Stimulated activated CD8-positive, alpha-beta memory T cell treated with anti-CD3 and anti-CD28 coated beads, Interleukin-15, amount 100 ng/mL, for 1 hour (primary cell): Measurements from ENCODE around the gene NRN1.
"Not testable (repeated sequence)": the region's sequence is repeated elsewhere in the genome, so short reads cannot be mapped to it uniquely, and the experiment has no call there.

Experiments used
- DNase-seq: peaks from one replicate; pipeline ENCODE4 v3.0.0-alpha.2; 2020; ENCODE audit warnings: low read depth

Gene NRN1

GRCh38 chr6:6006428-6007365, at the start of gene NRN1:
TSS of gene NRN1 (minus strand) at chr6:6006925. CDS start at chr6:6006749, 176 bp downstream.
- no peak for DNase-seq

GRCh38 chr6:6052216-6052615, 45.5 kb upstream of the NRN1 start:
- DNase-seq, result no peak

GRCh38 chr6:6046716-6047115, 40.0 kb upstream of the NRN1 start:
- DNase-seq, result no peak

- DNase-seq, result no peak
Measured at GRCh38 chr6:6039946-6040509, 33.3 kb upstream of the NRN1 start.

- no peak for DNase-seq
Measured at GRCh38 chr6:6037179-6037578, 30.5 kb upstream of the NRN1 start.

GRCh38 chr6:6033858-6034257, 27.1 kb upstream of the NRN1 start:
- no peak for DNase-seq

- no peak for DNase-seq
Measured at GRCh38 chr6:6026513-6027205, 19.9 kb upstream of the NRN1 start.

- DNase-seq, result no peak
Measured at GRCh38 chr6:6025736-6026135, 19.0 kb upstream of the NRN1 start.

- DNase-seq, result no peak
Measured at GRCh38 chr6:6024220-6024619, 17.5 kb upstream of the NRN1 start.

- DNase-seq, result not testable (repeated sequence)
Measured at GRCh38 chr6:6022841-6023240, 16.1 kb upstream of the NRN1 start.

- no peak for DNase-seq
Measured at GRCh38 chr6:6008648-6009421, 2.1 kb upstream of the NRN1 start.

- no peak for DNase-seq
Measured at GRCh38 chr6:6008089-6008647, 1.4 kb upstream of the NRN1 start.

GRCh38 chr6:6007366-6008088, 802 bp upstream of the NRN1 start:
- no peak for DNase-seq

- no peak for DNase-seq
Measured at GRCh38 chr6:6006006-6006427, 708 bp downstream of the NRN1 start.

- DNase-seq, result no peak
Measured at GRCh38 chr6:6005051-6006005, 1.4 kb downstream of the NRN1 start.

GRCh38 chr6:6004390-6004995, 2.2 kb downstream of the NRN1 start:
- DNase-seq, result no peak

- no peak for DNase-seq
Measured at GRCh38 chr6:6003621-6004366, 2.9 kb downstream of the NRN1 start.

GRCh38 chr6:6002848-6003620, 3.7 kb downstream of the NRN1 start:
- DNase-seq, result no peak
